ENCODE data around the gene CRABP1. TPM values are rescaled to one million over a fixed set of nuclear protein-coding genes. Genes with fewer than 3 reads are reported as not detected.

CRABP1 gene
- total and polyA plus RNA-seq, 10 of the 15 experiments (the other 5 are each of a cell fraction or from before 2014, with no cell fraction given), result 0.21 to 0.41 TPM; not detected in 8

GRCh38 chr15:78306176-78306774 is 33.9 kb upstream of the CRABP1 start:
- Histone ChIP-seq H3K4me2 (ENCODE audit: control insufficient read depth, insufficient read depth) (no peak overlapping the region), H3K4me1 (ENCODE audit: control insufficient read depth, insufficient read depth, low read length) (peaks cover 3% of the 10 kb centered on the region; the same call in 1 of the 2 replicates), H3K27me3 (replicated peaks in 1 of 2; ENCODE audit: control insufficient read depth in 2 of 2, insufficient read depth in 2 of 2, low read length in 1 of 2) (no peaks in the 10 kb centered on the region), H3K27ac (ENCODE audit: control insufficient read depth, insufficient read depth) (no peak overlapping the region), H4K20me1 (ENCODE audit: control insufficient read depth, insufficient read depth) (no peaks in the 10 kb centered on the region), H3K9ac (ENCODE audit: control insufficient read depth, insufficient read depth, low read length) (no peak overlapping the region), H3K79me2 (ENCODE audit: control insufficient read depth, insufficient read depth, low read length) (no peaks in the 10 kb centered on the region), H3K4me3 (no peak overlapping the region), H3K9me3 (replicated peaks; ENCODE audit: control insufficient read depth, insufficient read depth, low read length) (no peaks in the 10 kb centered on the region; the same call in 2 of the 3 replicates), H2AFZ (ENCODE audit: control insufficient read depth, low read depth, low read length) (no peak overlapping the region), H3K36me3 (ENCODE audit: control insufficient read depth in 2 of 2, insufficient read depth in 2 of 2, low read length in 1 of 2) (no peaks in the 10 kb centered on the region)
- SMC1A ChIA-PET (ENCODE audit: uncharacterized antibody, unreplicated experiment), result interaction anchor here (4.3 kb wide), 1 partner anchor 117 kb away, joined by 31 read pairs; no protein-coding TSS in a partner anchor
- WGBS (ENCODE audit: insufficient coverage, insufficient replicate concordance, low lambda C conversion rate, missing lambda C conversion rate), result 57% methylated on average over 3 of the region's 3 CpGs
- CTCF ChIA-PET, result interaction anchor here (0.6 to 13.8 kb wide), 3 partner anchors 29 to 121 kb away, joined by 4 to 175 read pairs (median 5); no protein-coding TSS in a partner anchor
- DNase-seq (ENCODE audit: low read depth, low spot score) (no peak), FAIRE-seq (no peak), ATAC-seq (no peak)
- POLR2A ChIA-PET, result no interaction called here
- BruUV-seq (replicated peaks), result no TSS peak
- RAD21 ChIA-PET (ENCODE audit: unreplicated experiment), result interaction anchor here (0.6 to 2.3 kb wide), 3 partner anchors 11 to 117 kb away, joined by 3 to 8 read pairs (median 7); no protein-coding TSS in a partner anchor
- intact Hi-C loops (cut with micrococcal nuclease; ENCODE audit: unreplicated experiment), result loop anchor here (5.0 kb wide), 2 partner anchors 176 to 401 kb away; no protein-coding TSS in a partner anchor
- no peak for TF ChIP-seq TBL1XR1 (IDR thresholded peaks at IDR 0.05; ENCODE audit: low read depth, low read length)
- no peak for TF ChIP-seq NBN (IDR thresholded peaks at IDR 0.05)
- TF ChIP-seq PRDM15 (CRISPR knock-in tag; IDR thresholded peaks at IDR 0.05), result no peak
- no peak for TF ChIP-seq KAT2A (conservative IDR thresholded peaks at IDR 0.05; ENCODE audit: control insufficient read depth, low read depth, low read length)
- in situ Hi-C loops (cut with MboI), result loop anchor here (5.0 kb wide), 1 partner anchor 126 kb away; no protein-coding TSS in a partner anchor

Measured in GM12878 (cell line).